GM23338 (cell line): ENCODE data around the gene THADA. TPM values are rescaled to one million over a fixed set of nuclear protein-coding genes. Genes with fewer than 3 reads are reported as not detected.

Experiments used
- ATAC-seq: fragments of 200-7000 bp; cut with Tn5 transposase; 3 replicates; pipeline ENCODE4 v1.9.1; 2020
- DNase-seq: peaks from one replicate; pipeline ENCODE4 v3.0.0-alpha.2; 2015; ENCODE audit warnings: low spot score
- H2AFZ ChIP-seq: fragments of 200-600 bp; sonication (generic); 2 replicates; pipeline ENCODE4 v1.8.0; 2016; ENCODE audit warnings: antibody characterized with exemption, mild to moderate bottlenecking, moderate library complexity
- H3F3A ChIP-seq: fragments of 200-600 bp; sonication (generic); replicated peaks from 2 replicates; pipeline ENCODE4 v1.8.0; 2017; ENCODE audit warnings: antibody characterized with exemption, mixed run types, low read depth
- H3K27ac ChIP-seq: fragments of 200-600 bp; sonication (generic); 2 replicates; pipeline ENCODE4 v1.6.1; 2016; ENCODE audit warnings: low read depth
- H3K27me3 ChIP-seq: fragments of 200-600 bp; sonication (generic); 2 replicates; pipeline ENCODE4 v1.8.0; 2016; ENCODE audit warnings: mild to moderate bottlenecking, mixed run types, moderate library complexity; ENCODE audit not compliant: insufficient read depth
- H3K36me3 ChIP-seq: fragments of 200-600 bp; sonication (generic); 2 replicates; pipeline ENCODE4 v1.8.0; 2016; ENCODE audit warnings: mild to moderate bottlenecking; ENCODE audit not compliant: insufficient read depth
- H3K4me1 ChIP-seq: fragments of 200-600 bp; sonication (generic); 2 replicates; pipeline ENCODE4 v1.8.0; 2016; ENCODE audit warnings: mild to moderate bottlenecking, moderate library complexity; ENCODE audit not compliant: insufficient read depth
- H3K4me2 ChIP-seq: fragments of 200-600 bp; sonication (generic); 2 replicates; pipeline ENCODE4 v1.7.1; 2017; ENCODE audit warnings: mixed run types
- H3K4me3 ChIP-seq: fragments of 200-600 bp; sonication (generic); 2 replicates; pipeline ENCODE4 v1.6.1; 2016; ENCODE audit warnings: mixed run types
- H3K79me2 ChIP-seq: fragments of 200-600 bp; sonication (generic); replicated peaks from 2 replicates; pipeline ENCODE4 v1.8.0; 2017; ENCODE audit warnings: mild to moderate bottlenecking; ENCODE audit not compliant: insufficient read depth
- H3K9me2 ChIP-seq: fragments of 200-600 bp; sonication (generic); 2 replicates; pipeline ENCODE4 v1.8.0; 2017; ENCODE audit not compliant: insufficient read depth
- H4K20me1 ChIP-seq: fragments of 200-600 bp; sonication (generic); replicated peaks from 2 replicates; pipeline ENCODE4 v1.8.0; 2017; ENCODE audit warnings: mild to moderate bottlenecking; ENCODE audit not compliant: insufficient read depth
- H3K27ac Mint-ChIP-seq: 2 replicates; pipeline ENCODE4 v1.8.0; 2020; ENCODE audit warnings: inconsistent platforms, mild to moderate bottlenecking, moderate library complexity, mixed read lengths
- H3K27me3 Mint-ChIP-seq: 3 replicates; pipeline ENCODE4 v1.8.0; 2022; ENCODE audit warnings: low read depth, mild to moderate bottlenecking, moderate library complexity, mixed read lengths, inconsistent platforms; ENCODE audit not compliant: insufficient read depth, poor library complexity
- H3K36me3 Mint-ChIP-seq: 3 replicates; pipeline ENCODE4 v1.8.0; 2021; ENCODE audit warnings: low read depth, mild to moderate bottlenecking, inconsistent platforms, moderate library complexity, mixed read lengths
- H3K4me1 Mint-ChIP-seq: 3 replicates; pipeline ENCODE4 v1.8.0; 2020; ENCODE audit warnings: mild to moderate bottlenecking, inconsistent platforms, mixed read lengths
- H3K4me3 Mint-ChIP-seq: 3 replicates; pipeline ENCODE4 v1.8.0; 2021; ENCODE audit warnings: moderate library complexity, mild to moderate bottlenecking, inconsistent platforms, mixed read lengths
- H3K9me3 Mint-ChIP-seq: 3 replicates; pipeline ENCODE4 v1.8.0; 2020; ENCODE audit warnings: moderate library complexity, mild to moderate bottlenecking, inconsistent platforms, mixed read lengths
- CREB1 ChIP-seq: fragments of 250-450 bp; sonication (Bioruptor Pico); IDR thresholded peaks from 2 replicates; pipeline ENCODE4 v1.5.0; 2020; ENCODE audit warnings: low read depth, mild to moderate bottlenecking, moderate library complexity
- NANOG ChIP-seq: IDR thresholded peaks from 2 replicates; pipeline ENCODE4 v1.6.1; 2016; ENCODE audit warnings: antibody characterized with exemption, borderline replicate concordance
- POLR2AphosphoS5 ChIP-seq: IDR thresholded peaks from 2 replicates; pipeline ENCODE4 v1.6.1; 2016; ENCODE audit warnings: antibody characterized with exemption, low read depth
- STAT1 ChIP-seq: IDR thresholded peaks from one replicate; pipeline ENCODE4 v1.6.1; 2016; ENCODE audit warnings: antibody characterized with exemption; ENCODE audit not compliant: unreplicated experiment
- ZNF114 ChIP-seq: fragments of 250-450 bp; sonication (Bioruptor Pico); IDR thresholded peaks from 2 replicates; pipeline ENCODE4 v1.5.0; 2020; ENCODE audit warnings: mild to moderate bottlenecking, moderate library complexity
- polyA plus RNA-seq: library from polyadenylated mRNA; unstranded; fragments of >200 nt; fragmentation: Nextera tagmentation; extraction: Ambion mirVana; gene quantifications from 2 replicates; pipeline ENCODE4 v1.2.1, GENCODE V29; 2016
- total RNA-seq: library from RNA; depleted of rRNA; stranded (reverse); fragments of >200 nt; shearing (Covaris generic); gene quantifications from 2 replicates; pipeline ENCODE4 v1.2.3, GENCODE V29; 2014
- TF ChIP-seq, protein P1 (sequence below), 2 experiments: fragments of 200-600 bp in 1 of 2; sonication (generic) in 1 of 2; conservative IDR thresholded peaks; 2 replicates each; pipeline versions ENCODE4 v1.5.1 to v1.6.1; 2016 to 2017; ENCODE audit warnings: antibody characterized with exemption in 2 of 2, low read depth in 2 of 2, mild to moderate bottlenecking in 2 of 2, moderate library complexity in 1 of 2
- TF ChIP-seq, protein P2 (sequence below): fragments of 250-450 bp; sonication (Bioruptor Pico); IDR thresholded peaks from 2 replicates; pipeline ENCODE4 v1.5.0; 2020; ENCODE audit warnings: mild to moderate bottlenecking, moderate library complexity

The THADA gene
- total and polyA plus RNA-seq, 2 experiments from 2014 or later, result 17.0 to 30.7 TPM

DNA sequence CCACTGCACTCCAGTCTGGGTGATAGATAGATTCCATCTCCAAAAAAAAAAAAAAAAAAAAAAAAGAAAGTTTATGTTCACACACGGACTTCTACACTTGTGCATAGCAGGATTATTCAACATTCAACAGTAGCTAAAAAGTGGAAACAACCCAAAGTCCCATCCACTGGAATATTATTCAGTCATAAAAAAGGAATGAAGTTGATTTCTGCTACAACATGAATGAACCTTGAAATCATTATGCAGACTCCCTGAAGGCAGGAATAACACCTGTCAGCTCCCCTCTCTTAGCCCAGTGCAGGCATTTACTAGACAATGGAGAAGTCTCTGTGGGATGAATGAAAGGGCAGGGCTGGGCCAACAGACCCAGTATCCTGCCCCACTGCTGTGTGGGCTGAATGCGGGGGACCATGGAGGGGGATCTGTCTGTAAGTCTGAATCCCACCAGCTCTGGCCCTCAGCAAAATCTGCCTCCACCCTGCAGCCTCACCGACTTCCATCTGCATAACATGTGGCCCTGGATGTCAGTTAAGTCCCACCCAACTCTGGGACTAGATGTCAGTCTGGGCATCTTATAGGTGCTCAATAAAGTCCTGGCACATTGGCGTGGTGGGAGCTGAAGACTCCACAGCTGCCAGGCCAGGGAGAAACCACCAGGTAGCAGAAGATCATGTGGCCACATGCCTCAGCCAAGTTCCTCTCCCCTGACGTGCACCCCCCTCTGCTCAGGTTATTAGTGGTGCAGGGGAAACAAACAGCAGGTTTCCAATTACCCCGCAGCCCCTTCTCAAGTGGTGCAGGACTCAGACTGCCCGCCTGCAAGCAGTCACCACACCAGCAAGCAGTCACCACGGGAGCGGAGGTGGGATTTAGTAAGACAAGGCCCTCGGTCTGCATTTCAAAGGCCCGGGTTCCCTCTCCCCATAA lies 378.3 kb downstream of the THADA start:
- peak; percentile 97 for DNase-seq
- peak; percentile 64 for ATAC-seq
- peaks cover 5% of the 10 kb centered on the region for H3K79me2 ChIP-seq
- H3K36me3 ChIP-seq, result no peaks in the 10 kb centered on the region
- Mint-ChIP-seq H3K4me3 (peak overlapping the region; percentile 77), H3K27ac (peak overlapping the region; percentile 89), H3K4me1 (peaks cover 64% of the 10 kb centered on the region), H3K36me3 (peaks cover 9% of the 10 kb centered on the region; the same call in 2 of the 3 replicates), H3K9me3 (no peaks in the 10 kb centered on the region; the same call in 2 of the 3 replicates), H3K27me3 (peaks cover 16% of the 10 kb centered on the region)
- no peaks in the 10 kb centered on the region for H3K27me3 ChIP-seq
- H3K4me2 ChIP-seq, result peak overlapping the region; percentile 79
- H4K20me1 ChIP-seq, result no peaks in the 10 kb centered on the region
- peak overlapping the region; percentile 97 for H3K4me3 ChIP-seq
- H3K27ac ChIP-seq, result peak overlapping the region; percentile 96
- H3F3A ChIP-seq, result peaks cover 48% of the 10 kb centered on the region
- H3K9me2 ChIP-seq, result no peaks in the 10 kb centered on the region
- peaks cover 67% of the 10 kb centered on the region for H3K4me1 ChIP-seq
- no peak overlapping the region for H2AFZ ChIP-seq
- TF ChIP-seq POLR2AphosphoS5 (peak; percentile 28; the same call in 1 of the 2 replicates), ZNF114 (0 out of 2 replicates have a peak, but pooled peaks have one; percentile 41), CREB1 (CRISPR knock-in tag) (peak; percentile 62; the same call in 1 of the 2 replicates), STAT1 (no peak), NANOG (peak; percentile 74)
- TF ChIP-seq, protein P1, sequence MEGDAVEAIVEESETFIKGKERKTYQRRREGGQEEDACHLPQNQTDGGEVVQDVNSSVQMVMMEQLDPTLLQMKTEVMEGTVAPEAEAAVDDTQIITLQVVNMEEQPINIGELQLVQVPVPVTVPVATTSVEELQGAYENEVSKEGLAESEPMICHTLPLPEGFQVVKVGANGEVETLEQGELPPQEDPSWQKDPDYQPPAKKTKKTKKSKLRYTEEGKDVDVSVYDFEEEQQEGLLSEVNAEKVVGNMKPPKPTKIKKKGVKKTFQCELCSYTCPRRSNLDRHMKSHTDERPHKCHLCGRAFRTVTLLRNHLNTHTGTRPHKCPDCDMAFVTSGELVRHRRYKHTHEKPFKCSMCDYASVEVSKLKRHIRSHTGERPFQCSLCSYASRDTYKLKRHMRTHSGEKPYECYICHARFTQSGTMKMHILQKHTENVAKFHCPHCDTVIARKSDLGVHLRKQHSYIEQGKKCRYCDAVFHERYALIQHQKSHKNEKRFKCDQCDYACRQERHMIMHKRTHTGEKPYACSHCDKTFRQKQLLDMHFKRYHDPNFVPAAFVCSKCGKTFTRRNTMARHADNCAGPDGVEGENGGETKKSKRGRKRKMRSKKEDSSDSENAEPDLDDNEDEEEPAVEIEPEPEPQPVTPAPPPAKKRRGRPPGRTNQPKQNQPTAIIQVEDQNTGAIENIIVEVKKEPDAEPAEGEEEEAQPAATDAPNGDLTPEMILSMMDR (conservative IDR thresholded peaks at IDR 0.05; ENCODE audit: low read depth in 2 of 2), result no peak
- TF ChIP-seq, protein P2, sequence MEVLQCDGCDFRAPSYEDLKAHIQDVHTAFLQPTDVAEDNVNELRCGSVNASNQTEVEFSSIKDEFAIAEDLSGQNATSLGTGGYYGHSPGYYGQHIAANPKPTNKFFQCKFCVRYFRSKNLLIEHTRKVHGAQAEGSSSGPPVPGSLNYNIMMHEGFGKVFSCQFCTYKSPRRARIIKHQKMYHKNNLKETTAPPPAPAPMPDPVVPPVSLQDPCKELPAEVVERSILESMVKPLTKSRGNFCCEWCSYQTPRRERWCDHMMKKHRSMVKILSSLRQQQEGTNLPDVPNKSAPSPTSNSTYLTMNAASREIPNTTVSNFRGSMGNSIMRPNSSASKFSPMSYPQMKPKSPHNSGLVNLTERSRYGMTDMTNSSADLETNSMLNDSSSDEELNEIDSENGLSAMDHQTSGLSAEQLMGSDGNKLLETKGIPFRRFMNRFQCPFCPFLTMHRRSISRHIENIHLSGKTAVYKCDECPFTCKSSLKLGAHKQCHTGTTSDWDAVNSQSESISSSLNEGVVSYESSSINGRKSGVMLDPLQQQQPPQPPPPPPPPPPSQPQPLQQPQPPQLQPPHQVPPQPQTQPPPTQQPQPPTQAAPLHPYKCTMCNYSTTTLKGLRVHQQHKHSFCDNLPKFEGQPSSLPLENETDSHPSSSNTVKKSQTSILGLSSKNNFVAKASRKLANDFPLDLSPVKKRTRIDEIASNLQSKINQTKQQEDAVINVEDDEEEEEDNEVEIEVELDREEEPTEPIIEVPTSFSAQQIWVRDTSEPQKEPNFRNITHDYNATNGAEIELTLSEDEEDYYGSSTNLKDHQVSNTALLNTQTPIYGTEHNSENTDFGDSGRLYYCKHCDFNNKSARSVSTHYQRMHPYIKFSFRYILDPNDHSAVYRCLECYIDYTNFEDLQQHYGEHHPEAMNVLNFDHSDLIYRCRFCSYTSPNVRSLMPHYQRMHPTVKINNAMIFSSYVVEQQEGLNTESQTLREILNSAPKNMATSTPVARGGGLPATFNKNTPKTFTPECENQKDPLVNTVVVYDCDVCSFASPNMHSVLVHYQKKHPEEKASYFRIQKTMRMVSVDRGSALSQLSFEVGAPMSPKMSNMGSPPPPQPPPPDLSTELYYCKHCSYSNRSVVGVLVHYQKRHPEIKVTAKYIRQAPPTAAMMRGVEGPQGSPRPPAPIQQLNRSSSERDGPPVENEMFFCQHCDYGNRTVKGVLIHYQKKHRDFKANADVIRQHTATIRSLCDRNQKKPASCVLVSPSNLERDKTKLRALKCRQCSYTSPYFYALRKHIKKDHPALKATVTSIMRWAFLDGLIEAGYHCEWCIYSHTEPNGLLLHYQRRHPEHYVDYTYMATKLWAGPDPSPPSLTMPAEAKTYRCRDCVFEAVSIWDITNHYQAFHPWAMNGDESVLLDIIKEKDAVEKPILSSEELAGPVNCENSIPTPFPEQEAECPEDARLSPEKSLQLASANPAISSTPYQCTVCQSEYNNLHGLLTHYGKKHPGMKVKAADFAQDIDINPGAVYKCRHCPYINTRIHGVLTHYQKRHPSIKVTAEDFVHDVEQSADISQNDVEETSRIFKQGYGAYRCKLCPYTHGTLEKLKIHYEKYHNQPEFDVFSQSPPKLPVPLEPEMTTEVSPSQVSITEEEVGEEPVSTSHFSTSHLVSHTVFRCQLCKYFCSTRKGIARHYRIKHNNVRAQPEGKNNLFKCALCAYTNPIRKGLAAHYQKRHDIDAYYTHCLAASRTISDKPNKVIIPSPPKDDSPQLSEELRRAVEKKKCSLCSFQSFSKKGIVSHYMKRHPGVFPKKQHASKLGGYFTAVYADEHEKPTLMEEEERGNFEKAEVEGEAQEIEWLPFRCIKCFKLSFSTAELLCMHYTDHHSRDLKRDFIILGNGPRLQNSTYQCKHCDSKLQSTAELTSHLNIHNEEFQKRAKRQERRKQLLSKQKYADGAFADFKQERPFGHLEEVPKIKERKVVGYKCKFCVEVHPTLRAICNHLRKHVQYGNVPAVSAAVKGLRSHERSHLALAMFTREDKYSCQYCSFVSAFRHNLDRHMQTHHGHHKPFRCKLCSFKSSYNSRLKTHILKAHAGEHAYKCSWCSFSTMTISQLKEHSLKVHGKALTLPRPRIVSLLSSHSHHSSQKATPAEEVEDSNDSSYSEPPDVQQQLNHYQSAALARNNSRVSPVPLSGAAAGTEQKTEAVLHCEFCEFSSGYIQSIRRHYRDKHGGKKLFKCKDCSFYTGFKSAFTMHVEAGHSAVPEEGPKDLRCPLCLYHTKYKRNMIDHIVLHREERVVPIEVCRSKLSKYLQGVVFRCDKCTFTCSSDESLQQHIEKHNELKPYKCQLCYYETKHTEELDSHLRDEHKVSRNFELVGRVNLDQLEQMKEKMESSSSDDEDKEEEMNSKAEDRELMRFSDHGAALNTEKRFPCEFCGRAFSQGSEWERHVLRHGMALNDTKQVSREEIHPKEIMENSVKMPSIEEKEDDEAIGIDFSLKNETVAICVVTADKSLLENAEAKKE (CRISPR knock-in tag), result peak; percentile 49; the same call in 1 of the 2 replicates
